ENCODE measurements around the gene RPIA.
"Not testable (repeated sequence)": the region's sequence is repeated elsewhere in the genome, so short reads cannot be mapped to it uniquely, and the experiment has no call there.

Gene RPIA

DNA sequence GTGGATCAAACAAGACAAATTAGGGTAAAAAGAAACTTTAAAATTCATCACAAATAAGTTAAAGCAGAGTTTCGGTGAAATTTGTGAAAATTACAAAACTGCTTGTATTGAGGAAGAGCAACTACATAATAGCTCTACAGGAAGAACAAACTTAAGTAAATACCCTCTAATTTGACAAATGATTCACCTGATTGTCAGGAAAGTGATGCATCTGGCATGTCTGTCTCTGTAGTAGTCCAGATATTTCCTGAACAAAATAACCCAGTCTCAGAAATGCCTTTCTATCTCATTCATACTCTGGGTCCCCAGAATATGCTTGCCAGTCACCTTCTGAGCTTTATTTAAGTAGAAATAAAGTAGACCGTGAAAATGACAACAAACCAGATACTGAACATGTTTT lies 104.5 kb downstream of the RPIA start:
- not testable (repeated sequence) for DNase-seq

DNA sequence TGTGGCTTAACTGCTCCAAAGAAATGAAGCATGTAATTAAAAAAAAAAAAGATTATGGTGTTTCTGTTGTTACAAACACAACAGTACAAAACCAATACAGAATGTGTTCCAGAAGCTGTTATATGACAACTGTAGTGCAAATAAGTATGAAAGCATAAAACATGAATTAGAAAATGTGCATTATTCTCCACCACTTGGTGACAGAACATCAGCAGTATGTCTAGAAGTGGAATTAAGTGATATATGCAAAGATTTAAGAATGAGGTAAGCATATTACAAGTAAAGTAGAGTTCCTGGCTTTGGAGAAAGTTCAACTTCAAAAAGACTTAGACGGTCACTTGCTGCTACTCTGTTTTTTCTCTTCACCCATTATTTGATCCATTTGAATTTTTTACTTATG lies 105.0 kb downstream of the RPIA start:
- DNase-seq, result not testable (repeated sequence)

DNA sequence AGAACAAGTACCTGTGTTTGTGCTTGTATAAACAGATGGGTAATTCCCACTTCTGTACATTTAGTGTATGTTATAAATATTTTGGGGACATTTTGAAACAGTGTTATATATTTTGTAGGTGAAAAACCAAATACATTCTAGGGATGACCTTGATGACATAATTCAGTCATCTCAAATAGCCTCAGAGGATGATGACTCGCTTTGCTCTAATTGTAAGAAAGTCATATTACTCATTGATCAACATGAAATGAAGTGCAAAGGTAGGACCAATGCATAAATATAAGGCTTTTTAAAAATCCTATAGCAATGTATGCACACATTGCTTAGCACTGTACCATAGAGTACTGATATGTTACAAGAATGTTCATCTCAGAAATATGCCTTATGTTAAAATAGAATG lies 105.7 kb downstream of the RPIA start:
- DNase-seq, result not testable (repeated sequence)
